ENCODE results near the gene GABARAP.

GRCh38 chr17:7223375-7223774 lies 18.9 kb downstream of the GABARAP start:
- TF ChIP-seq ZNF205 (CRISPR knock-in tag; IDR thresholded peaks at IDR 0.05) (no peak), SALL1 (CRISPR knock-in tag; IDR thresholded peaks at IDR 0.05) (no peak), NFATC3 (CRISPR knock-in tag; IDR thresholded peaks at IDR 0.05) (no peak), JUN (CRISPR knock-in tag; IDR thresholded peaks at IDR 0.05) (no peak), CAMTA2 (CRISPR knock-in tag; IDR thresholded peaks at IDR 0.05; ENCODE audit: borderline replicate concordance) (no peak), RXRB (CRISPR knock-in tag; IDR thresholded peaks at IDR 0.05; ENCODE audit: borderline replicate concordance) (no peak), GABPA (IDR thresholded peaks at IDR 0.05; ENCODE audit: low read depth, low read length) (no peak), GABPA (CRISPR knock-in tag; IDR thresholded peaks at IDR 0.05; ENCODE audit: low read depth) (no peak), ZNF24 (IDR thresholded peaks at IDR 0.05) (no peak), FOXP4 (CRISPR knock-in tag; IDR thresholded peaks at IDR 0.05) (no peak), TCF7 (IDR thresholded peaks at IDR 0.05; ENCODE audit: low read depth) (no peak), SMC3 (IDR thresholded peaks at IDR 0.05; ENCODE audit: low read length) (no peak), ZNF761 (CRISPR knock-in tag; conservative IDR thresholded peaks at IDR 0.05) (no peak), MYNN (CRISPR knock-in tag; IDR thresholded peaks at IDR 0.05; ENCODE audit: low read depth) (no peak), CTCF (CRISPR knock-in tag; IDR thresholded peaks at IDR 0.05) (no peak)
